GM13977 (cell line): ENCODE data around the gene MICU1.
"Not testable (repeated sequence)": the region's sequence is repeated elsewhere in the genome, so short reads cannot be mapped to it uniquely, and the experiment has no call there.

ENCODE experiments used
- DNase-seq: peaks from one replicate; pipeline ENCODE4 v3.0.0; 2012; ENCODE audit warnings: low spot score
- in situ Hi-C: fragments of 300-500 bp; cut with MboI; formaldehyde crosslinking; loops from one replicate; pipeline ENCODE4 v1.12.0; 2022; ENCODE audit warnings: low sequenced_read_pairs, low pct_unique_long_range_greater_than_20kb, mixed read lengths, inconsistent platforms; ENCODE audit not compliant: unreplicated experiment
- TF ChIP-seq, protein P1 (sequence below): IDR thresholded peaks from 2 replicates; pipeline ENCODE4 v1.5.1; 2012; ENCODE audit warnings: mild to moderate bottlenecking, control low read depth; ENCODE audit not compliant: insufficient read depth; ENCODE audit errors: extremely low read depth, missing control alignments

Gene MICU1

DNA sequence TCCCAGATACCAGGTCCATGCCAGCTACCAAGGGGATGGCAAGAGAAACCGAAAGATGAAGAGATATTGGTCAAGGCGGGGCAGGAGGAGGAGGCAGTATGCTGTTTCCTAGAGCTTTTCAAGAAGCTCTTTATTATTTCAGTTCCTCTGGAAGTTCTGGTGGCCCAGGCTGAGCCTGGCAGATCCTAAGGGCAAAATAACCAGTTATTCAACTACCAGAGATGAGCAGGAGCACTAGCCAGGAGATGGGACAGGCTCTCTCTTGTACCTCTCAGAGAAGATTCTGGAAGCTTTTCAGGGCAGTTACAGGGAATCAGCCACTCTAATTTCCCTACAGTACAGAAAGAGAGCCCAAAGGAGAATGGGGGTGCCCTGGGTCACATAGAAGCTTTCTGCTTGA, 276.4 kb downstream of the MICU1 start:
- in situ Hi-C loops: loop anchor here (25.0 kb wide), 2 partner anchors 212 to 412 kb away; no protein-coding TSS in a partner anchor
- no peak for DNase-seq

DNA sequence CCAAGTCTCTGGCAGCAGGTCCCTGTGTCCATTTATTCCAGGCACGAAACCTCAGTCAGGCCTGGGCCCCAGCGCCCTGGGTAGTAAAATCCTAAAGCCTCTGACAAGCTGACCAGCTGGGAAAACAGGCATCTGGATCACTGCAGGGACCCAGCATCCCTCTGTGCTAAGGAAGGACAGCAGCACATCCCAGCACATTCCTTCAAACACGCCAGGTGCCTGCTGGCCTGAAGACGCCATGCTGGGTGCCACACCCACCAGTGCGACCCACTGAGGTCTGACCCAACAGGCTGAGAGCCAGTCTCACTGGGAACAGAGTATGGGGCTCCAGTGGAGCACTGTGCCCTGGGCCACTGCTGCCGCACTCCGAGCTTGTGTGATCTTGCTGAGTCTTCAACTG, 277.6 kb downstream of the MICU1 start:
- TF ChIP-seq, protein P1, sequence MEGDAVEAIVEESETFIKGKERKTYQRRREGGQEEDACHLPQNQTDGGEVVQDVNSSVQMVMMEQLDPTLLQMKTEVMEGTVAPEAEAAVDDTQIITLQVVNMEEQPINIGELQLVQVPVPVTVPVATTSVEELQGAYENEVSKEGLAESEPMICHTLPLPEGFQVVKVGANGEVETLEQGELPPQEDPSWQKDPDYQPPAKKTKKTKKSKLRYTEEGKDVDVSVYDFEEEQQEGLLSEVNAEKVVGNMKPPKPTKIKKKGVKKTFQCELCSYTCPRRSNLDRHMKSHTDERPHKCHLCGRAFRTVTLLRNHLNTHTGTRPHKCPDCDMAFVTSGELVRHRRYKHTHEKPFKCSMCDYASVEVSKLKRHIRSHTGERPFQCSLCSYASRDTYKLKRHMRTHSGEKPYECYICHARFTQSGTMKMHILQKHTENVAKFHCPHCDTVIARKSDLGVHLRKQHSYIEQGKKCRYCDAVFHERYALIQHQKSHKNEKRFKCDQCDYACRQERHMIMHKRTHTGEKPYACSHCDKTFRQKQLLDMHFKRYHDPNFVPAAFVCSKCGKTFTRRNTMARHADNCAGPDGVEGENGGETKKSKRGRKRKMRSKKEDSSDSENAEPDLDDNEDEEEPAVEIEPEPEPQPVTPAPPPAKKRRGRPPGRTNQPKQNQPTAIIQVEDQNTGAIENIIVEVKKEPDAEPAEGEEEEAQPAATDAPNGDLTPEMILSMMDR: no peak
- in situ Hi-C loops: loop anchor here (25.0 kb wide), 2 partner anchors 211 to 411 kb away; no protein-coding TSS in a partner anchor
- no peak for DNase-seq

More for the DNA sequence above, 276.4 kb downstream of the MICU1 start:
- TF ChIP-seq, protein P1: no peak

DNA sequence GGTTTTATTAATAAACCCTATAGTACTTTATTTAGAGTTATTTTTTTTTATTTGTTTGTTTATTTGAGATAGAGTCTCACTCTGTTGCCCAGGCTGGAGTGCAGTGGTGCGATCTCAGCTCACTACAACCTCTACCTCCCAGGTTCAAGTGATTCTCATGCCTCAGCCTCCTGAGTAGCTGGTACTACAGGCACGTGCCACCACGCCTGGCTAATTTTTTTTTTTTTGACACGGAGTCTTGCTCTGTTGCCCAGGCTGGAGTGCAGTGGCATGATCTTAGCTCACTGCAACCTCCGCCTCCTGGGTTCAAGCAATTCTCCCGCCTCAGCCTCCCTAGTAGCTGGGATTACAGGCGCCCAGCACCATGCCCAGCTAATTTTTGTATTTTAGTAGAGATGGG, 279.8 kb downstream of the MICU1 start:
- not testable (repeated sequence) for DNase-seq
- in situ Hi-C loops: loop anchor here (25.0 kb wide), 2 partner anchors 209 to 409 kb away; no protein-coding TSS in a partner anchor

DNA sequence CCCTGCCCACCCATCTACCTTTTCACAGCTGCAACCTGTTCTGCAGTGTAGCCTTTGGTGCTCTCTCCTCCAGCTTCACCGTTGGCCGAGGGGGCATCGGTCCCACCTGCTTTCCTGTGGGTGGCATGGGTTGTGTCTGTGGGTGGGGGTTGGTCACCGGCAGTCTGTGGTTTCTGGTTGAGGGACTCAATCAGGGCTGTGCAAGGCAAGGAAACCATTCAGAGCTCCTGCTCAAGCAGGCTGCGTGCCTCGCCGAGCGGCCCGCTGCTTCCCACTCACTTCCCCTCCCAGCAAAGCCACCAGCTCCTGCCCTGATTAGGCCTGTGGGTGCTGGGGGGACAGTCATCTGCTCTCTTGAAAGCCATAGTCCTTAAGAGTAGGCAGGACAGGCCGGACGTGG, 280.9 kb downstream of the MICU1 start:
- in situ Hi-C loops: loop anchor here (25.0 kb wide), 2 partner anchors 208 to 408 kb away; no protein-coding TSS in a partner anchor
- TF ChIP-seq, protein P1: no peak

DNA sequence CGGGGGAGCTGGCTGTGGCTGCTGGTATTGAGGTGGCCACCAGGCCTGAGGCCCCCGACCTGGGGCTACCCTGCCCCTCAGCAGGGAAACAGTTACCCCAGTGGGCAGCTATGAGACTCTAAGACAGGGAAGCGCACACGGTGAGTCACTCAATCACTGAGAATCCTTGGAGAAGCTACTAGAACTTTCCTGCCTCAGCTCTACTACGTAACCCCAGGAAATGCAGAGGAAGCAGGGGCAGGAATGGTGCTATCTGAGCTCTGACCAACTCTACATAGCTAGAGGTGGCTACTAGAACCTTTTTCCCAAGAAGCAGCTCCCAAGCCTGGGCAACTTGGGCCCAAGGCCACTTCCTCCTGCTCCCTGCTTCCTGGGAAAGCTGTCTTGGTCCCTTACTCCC, 283.0 kb downstream of the MICU1 start:
- no peak for DNase-seq
- in situ Hi-C loops: loop anchor here (25.0 kb wide), 2 partner anchors 206 to 406 kb away; no protein-coding TSS in a partner anchor
- TF ChIP-seq, protein P1: no peak

More for the DNA sequence above, 280.9 kb downstream of the MICU1 start:
- peak; percentile 48 for DNase-seq

GRCh38 chr10:72340510-72341261, 285.2 kb downstream of the MICU1 start:
- DNase-seq: peak; percentile 77
- in situ Hi-C loops: loop anchor here (25.0 kb wide), 2 partner anchors 203 to 403 kb away; no protein-coding TSS in a partner anchor
- TF ChIP-seq, protein P1: peak; percentile 92

- TF ChIP-seq, protein P1: no peak
- in situ Hi-C loops: loop anchor here (10.0 to 25.0 kb wide), 3 partner anchors 83 to 401 kb away; no protein-coding TSS in a partner anchor
- DNase-seq: no peak
Observed at GRCh38 chr10:72338180-72338579, 287.7 kb downstream of the MICU1 start.
